IMR-90 (cell line): ENCODE measurements around the gene MGAT4C.

Experiments
- BHLHE40 ChIP-seq: fragments of 150-350 bp; IDR thresholded peaks from 2 replicates; pipeline ENCODE4 v1.6.1; 2016; ENCODE audit warnings: mild to moderate bottlenecking, low read depth, low read length
- POLR2A ChIP-seq: IDR thresholded peaks from 2 replicates; pipeline ENCODE4 v1.6.1; 2012; ENCODE audit warnings: mild to moderate bottlenecking, low read depth, low read length
- RAD21 ChIP-seq: IDR thresholded peaks from 2 replicates; pipeline ENCODE4 v1.6.1; 2012; ENCODE audit warnings: low read length, improper control_type of control experiment
- RFX5 ChIP-seq: IDR thresholded peaks from 2 replicates; pipeline ENCODE4 v1.8.0; 2012; ENCODE audit warnings: low read depth, mild to moderate bottlenecking, low read length, moderate library complexity
- TF ChIP-seq, protein P1 (sequence below): conservative IDR thresholded peaks from 2 replicates; pipeline ENCODE4 v1.5.1; 2012; ENCODE audit warnings: mild to moderate bottlenecking, low read depth, low read length, improper control_type of control experiment

DNA sequence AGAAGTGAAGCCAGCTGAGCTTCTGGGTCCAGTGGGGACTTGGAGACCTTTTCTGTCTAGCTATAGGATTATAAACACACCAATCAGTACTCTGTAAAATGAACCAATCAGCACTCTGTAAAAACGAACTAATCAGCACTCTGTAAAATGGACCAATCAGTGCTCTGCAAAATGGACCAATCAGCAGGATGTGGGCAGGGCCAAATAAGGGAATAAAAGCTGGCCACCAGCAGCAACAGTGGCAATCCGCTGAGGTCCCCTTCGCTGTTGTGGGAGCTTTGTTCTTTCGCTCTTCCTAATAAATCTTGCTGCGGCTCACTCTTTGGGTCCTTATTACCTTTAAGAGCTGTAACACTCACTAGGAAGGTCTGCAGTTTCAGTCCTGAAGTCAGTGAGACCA is 309.8 kb downstream of the MGAT4C start:
- TF ChIP-seq, protein P1, sequence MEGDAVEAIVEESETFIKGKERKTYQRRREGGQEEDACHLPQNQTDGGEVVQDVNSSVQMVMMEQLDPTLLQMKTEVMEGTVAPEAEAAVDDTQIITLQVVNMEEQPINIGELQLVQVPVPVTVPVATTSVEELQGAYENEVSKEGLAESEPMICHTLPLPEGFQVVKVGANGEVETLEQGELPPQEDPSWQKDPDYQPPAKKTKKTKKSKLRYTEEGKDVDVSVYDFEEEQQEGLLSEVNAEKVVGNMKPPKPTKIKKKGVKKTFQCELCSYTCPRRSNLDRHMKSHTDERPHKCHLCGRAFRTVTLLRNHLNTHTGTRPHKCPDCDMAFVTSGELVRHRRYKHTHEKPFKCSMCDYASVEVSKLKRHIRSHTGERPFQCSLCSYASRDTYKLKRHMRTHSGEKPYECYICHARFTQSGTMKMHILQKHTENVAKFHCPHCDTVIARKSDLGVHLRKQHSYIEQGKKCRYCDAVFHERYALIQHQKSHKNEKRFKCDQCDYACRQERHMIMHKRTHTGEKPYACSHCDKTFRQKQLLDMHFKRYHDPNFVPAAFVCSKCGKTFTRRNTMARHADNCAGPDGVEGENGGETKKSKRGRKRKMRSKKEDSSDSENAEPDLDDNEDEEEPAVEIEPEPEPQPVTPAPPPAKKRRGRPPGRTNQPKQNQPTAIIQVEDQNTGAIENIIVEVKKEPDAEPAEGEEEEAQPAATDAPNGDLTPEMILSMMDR = no peak
- TF ChIP-seq POLR2A = no peak
- TF ChIP-seq BHLHE40 = no peak
- TF ChIP-seq RFX5 = no peak
- TF ChIP-seq RAD21 = no peak
